WTC11 (cell line): ENCODE data around the gene RPL26.

Experiments used
- ZNF232 ChIP-seq: sonication (generic); formaldehyde crosslinking; IDR thresholded peaks from 2 replicates; pipeline ENCODE4 v1.8.0; 2022; ENCODE audit warnings: mild to moderate bottlenecking, missing genetic modification reagents
- ZSCAN18 ChIP-seq: fragments of 250-450 bp; sonication (Bioruptor Pico); IDR thresholded peaks from 2 replicates; pipeline ENCODE4 v2.1.2; 2022; ENCODE audit warnings: mild to moderate bottlenecking, moderate library complexity

- no peak for TF ChIP-seq ZSCAN18 (CRISPR knock-in tag)
- no peak for TF ChIP-seq ZNF232 (CRISPR knock-in tag)
Observed at GRCh38 chr17:8353736-8354135, 29.3 kb downstream of the RPL26 start.
